GM10266 (cell line): ENCODE results near the gene KRTAP16-1.

Experiments
- DNase-seq: peaks from one replicate; pipeline ENCODE4 v3.0.0; 2012; ENCODE audit errors: extremely low spot score
- CTCF ChIP-seq: IDR thresholded peaks from 2 replicates; pipeline ENCODE4 v1.5.1; 2012; ENCODE audit warnings: mild to moderate bottlenecking, low read depth; ENCODE audit not compliant: control insufficient read depth, insufficient read depth; ENCODE audit errors: missing control alignments

Gene KRTAP16-1

GRCh38 chr17:41343029-41343428 is 33.9 kb upstream of the KRTAP16-1 start:
- no peak for TF ChIP-seq CTCF
- no peak for DNase-seq

GRCh38 chr17:41340934-41341861 is 32.1 kb upstream of the KRTAP16-1 start:
- DNase-seq: no peak

GRCh38 chr17:41340494-41340893 is 31.4 kb upstream of the KRTAP16-1 start:
- TF ChIP-seq CTCF: no peak
- DNase-seq: no peak

More at GRCh38 chr17:41340934-41341861, 32.1 kb upstream of the KRTAP16-1 start:
- no peak for TF ChIP-seq CTCF

GRCh38 chr17:41339571-41340172 is 30.6 kb upstream of the KRTAP16-1 start:
- DNase-seq: no peak
- no peak for TF ChIP-seq CTCF

GRCh38 chr17:41338961-41339485 is 29.9 kb upstream of the KRTAP16-1 start:
- no peak for DNase-seq
- no peak for TF ChIP-seq CTCF

GRCh38 chr17:41335747-41336146 is 26.6 kb upstream of the KRTAP16-1 start:
- DNase-seq: no peak
- no peak for TF ChIP-seq CTCF
